Uterus (tissue), 4 donors: ENCODE measurements around the gene DOLK. TPM values are rescaled to one million over a fixed set of nuclear protein-coding genes. Genes with fewer than 3 reads are reported as not detected.

ENCODE experiments used
- DNase-seq, 2 donors: peaks; one replicate each; pipeline ENCODE4 v3.0.0-alpha.2; 2019 to 2020
- H3K27ac ChIP-seq, 2 donors: fragments of 200-600 bp; sonication (generic); 1 replicate in 1 of 2; 2 replicates in 1 of 2; pipeline ENCODE4 v1.5.1; 2016 to 2018
- H3K27me3 ChIP-seq, 2 donors: fragments of 200-600 bp; sonication (generic); one replicate each; pipeline ENCODE4 v1.5.1; 2018 to 2019; ENCODE audit warnings: control low read depth in 1 of 2
- H3K36me3 ChIP-seq, 2 donors: fragments of 200-600 bp; sonication (generic); one replicate each; pipeline ENCODE4 v1.5.1; 2019; ENCODE audit warnings: control low read depth in 1 of 2
- H3K4me1 ChIP-seq, 2 donors: fragments of 200-600 bp; sonication (generic); one replicate each; pipeline ENCODE4 v1.5.1; 2018 to 2019; ENCODE audit warnings: control low read depth in 1 of 2
- H3K4me3 ChIP-seq, 2 donors: fragments of 200-600 bp; sonication (generic); 1 replicate in 1 of 2; 2 replicates in 1 of 2; pipeline ENCODE4 v1.5.1; 2018 to 2019; ENCODE audit warnings: mild to moderate bottlenecking in 1 of 2
- H3K9me3 ChIP-seq, 2 donors: fragments of 200-600 bp; sonication (generic); one replicate each; pipeline ENCODE4 v1.5.1; 2019; ENCODE audit warnings: control low read depth in 1 of 2
- POLR2A ChIP-seq, 2 donors: fragments of 450-650 bp; IDR thresholded peaks; one replicate each; pipeline ENCODE4 v1.6.1; 2016; ENCODE audit warnings: antibody characterized with exemption in 2 of 2, mild to moderate bottlenecking in 1 of 2, moderate library complexity in 1 of 2
- intact Hi-C: fragments of 100-400 bp; cut with DNase I; formaldehyde crosslinking; loops from one replicate; pipeline ENCODE4 v1.15.1; 2023; ENCODE audit warnings: low total_unique reads
- total RNA-seq, 4 donors: library from RNA; depleted of rRNA in 3 of 4; stranded (reverse); fragments of >200 nt in 3 of 4; gene quantifications; one replicate each; pipeline versions ENCODE4 v1.1.0 to v1.2.4, GENCODE V29; 2014 to 2023
- TF ChIP-seq, protein P1 (sequence below), 4 experiments: fragments of 200-600 bp in 2 of 4; fragments of 450-650 bp in 2 of 4; sonication (generic) in 2 of 4; IDR thresholded peaks; one replicate each; pipeline ENCODE4 v1.5.1; 2016 to 2019; ENCODE audit warnings: antibody characterized with exemption in 4 of 4, mild to moderate bottlenecking in 2 of 4, moderate library complexity in 1 of 4
- donor health status: DM: yes; HTN: yes; CAD: no.

Gene DOLK
- total RNA-seq, 4 donors from 2014 or later: 10.0 to 22.3 (median 13.6) TPM

DNA sequence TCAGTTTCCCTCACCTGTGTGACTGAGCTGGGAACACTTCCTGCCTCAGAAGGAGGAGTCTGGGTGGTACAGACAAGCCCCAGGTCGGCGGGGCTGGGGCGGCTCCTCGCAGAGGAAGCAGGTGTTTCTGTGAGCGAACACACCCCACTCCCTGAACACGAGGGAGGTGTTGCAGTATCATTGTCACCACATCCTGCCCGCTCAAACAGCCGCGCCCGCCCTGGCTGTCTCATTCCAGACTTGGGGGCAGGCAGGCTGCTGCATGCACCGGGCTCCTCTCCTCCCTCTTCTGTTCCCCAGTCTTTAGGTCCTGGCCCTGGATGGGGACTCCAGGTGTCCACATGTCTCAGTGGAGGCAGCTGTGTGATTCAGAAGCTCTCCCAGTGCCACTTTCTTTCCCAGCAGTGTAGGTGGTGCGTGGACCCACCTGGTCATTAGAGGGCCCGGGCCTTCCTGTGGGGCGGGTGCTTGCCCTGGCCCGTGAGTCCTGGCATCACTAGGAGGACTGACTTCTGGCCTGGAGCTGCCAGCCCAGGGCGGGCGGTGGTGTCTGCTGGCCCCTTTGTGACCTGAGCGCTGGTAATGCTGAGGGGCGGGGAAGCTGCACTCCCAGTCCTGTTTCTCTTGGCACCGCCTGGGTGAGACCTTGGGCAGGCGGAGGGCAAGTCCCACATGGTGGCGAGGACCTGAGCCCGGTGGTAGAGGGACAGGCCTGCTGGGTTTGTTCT is 44.9 kb downstream of the DOLK start:
- Histone ChIP-seq H3K36me3 (no peaks in the 10 kb centered on the region), H3K4me1 (no peaks in the 10 kb centered on the region), H3K4me3 (no peak overlapping the region), H3K27me3 (no peaks in the 10 kb centered on the region), H3K27ac (peak overlapping the region; percentile 54 to 61), H3K9me3 (no peaks in the 10 kb centered on the region)
- intact Hi-C loops: no loop called here
- peak in 1 of 2 donors; percentile 50 for DNase-seq
- TF ChIP-seq, protein P1, sequence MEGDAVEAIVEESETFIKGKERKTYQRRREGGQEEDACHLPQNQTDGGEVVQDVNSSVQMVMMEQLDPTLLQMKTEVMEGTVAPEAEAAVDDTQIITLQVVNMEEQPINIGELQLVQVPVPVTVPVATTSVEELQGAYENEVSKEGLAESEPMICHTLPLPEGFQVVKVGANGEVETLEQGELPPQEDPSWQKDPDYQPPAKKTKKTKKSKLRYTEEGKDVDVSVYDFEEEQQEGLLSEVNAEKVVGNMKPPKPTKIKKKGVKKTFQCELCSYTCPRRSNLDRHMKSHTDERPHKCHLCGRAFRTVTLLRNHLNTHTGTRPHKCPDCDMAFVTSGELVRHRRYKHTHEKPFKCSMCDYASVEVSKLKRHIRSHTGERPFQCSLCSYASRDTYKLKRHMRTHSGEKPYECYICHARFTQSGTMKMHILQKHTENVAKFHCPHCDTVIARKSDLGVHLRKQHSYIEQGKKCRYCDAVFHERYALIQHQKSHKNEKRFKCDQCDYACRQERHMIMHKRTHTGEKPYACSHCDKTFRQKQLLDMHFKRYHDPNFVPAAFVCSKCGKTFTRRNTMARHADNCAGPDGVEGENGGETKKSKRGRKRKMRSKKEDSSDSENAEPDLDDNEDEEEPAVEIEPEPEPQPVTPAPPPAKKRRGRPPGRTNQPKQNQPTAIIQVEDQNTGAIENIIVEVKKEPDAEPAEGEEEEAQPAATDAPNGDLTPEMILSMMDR (IDR thresholded peaks at IDR 0.05): no peak
- TF ChIP-seq POLR2A (IDR thresholded peaks at IDR 0.05): no peak

DNA sequence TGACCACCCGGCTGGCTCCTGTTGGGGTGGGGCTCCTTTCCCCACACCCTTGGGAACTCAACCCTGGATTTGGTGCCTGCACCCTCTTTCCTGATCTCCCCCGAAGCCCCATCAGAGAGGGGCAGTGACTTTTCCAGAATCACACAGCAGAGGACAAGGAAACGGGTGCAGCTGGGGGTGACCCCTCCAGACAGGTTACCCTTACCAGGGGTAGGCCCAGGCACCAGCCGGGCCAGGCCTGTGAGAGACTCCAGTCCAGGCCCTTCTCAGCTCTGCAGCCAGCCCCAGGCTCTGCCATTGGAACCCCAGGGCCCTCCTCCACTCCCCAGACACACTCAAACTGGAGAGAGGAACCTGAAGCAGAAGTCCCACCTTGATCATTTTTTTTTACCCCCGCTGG is 45.6 kb downstream of the DOLK start:
- H3K36me3 ChIP-seq: no peaks in the 10 kb centered on the region
- peak overlapping the region; percentile 13 to 50 for H3K27ac ChIP-seq
- H3K9me3 ChIP-seq: no peaks in the 10 kb centered on the region
- H3K4me1 ChIP-seq: no peaks in the 10 kb centered on the region
- intact Hi-C loops: no loop called here
- TF ChIP-seq POLR2A (IDR thresholded peaks at IDR 0.05): no peak
- TF ChIP-seq, protein P1 (IDR thresholded peaks at IDR 0.05): no peak
- H3K4me3 ChIP-seq: no peak overlapping the region
- DNase-seq: no peak
- H3K27me3 ChIP-seq: no peaks in the 10 kb centered on the region

DNA sequence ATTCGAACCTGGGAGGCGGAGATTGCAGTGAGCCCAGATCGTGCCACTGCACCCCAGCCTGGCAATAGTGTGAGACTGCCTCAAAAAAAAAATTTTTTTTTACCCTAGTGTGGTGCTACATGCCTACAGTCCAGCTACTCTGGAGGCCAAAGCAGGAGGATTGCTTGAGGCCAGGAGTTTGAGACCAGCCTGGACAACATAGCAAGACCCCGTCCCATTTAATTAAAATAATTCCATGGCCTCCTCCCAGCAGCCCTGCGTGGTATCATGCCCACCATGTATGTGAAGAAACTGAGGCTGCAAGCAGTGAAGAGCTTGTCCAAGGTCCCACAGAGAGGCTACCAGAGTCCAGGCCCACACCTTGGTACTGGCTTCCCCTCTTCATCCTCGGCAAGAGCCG is 46.0 kb downstream of the DOLK start:
- Histone ChIP-seq H3K27me3 (no peaks in the 10 kb centered on the region), H3K27ac (no peak overlapping the region), H3K4me3 (no peak overlapping the region), H3K36me3 (no peaks in the 10 kb centered on the region), H3K9me3 (no peaks in the 10 kb centered on the region), H3K4me1 (no peaks in the 10 kb centered on the region)
- TF ChIP-seq, protein P1 (IDR thresholded peaks at IDR 0.05): no peak
- no peak for TF ChIP-seq POLR2A (IDR thresholded peaks at IDR 0.05)
- intact Hi-C loops: no loop called here
- DNase-seq: no peak

GRCh38 chr9:128899566-128900322 is 47.7 kb downstream of the DOLK start:
- intact Hi-C loops: no loop called here
- H3K4me1 ChIP-seq: no peaks in the 10 kb centered on the region

More at GRCh38 chr9:128899566-128900322, 47.7 kb downstream of the DOLK start:
- no peaks in the 10 kb centered on the region for H3K9me3 ChIP-seq
- no peak overlapping the region for H3K4me3 ChIP-seq
- no peak for DNase-seq
- peak overlapping the region in 1 of 2 donors; percentile 31 for H3K27ac ChIP-seq
- H3K27me3 ChIP-seq: no peaks in the 10 kb centered on the region
- H3K36me3 ChIP-seq: no peaks in the 10 kb centered on the region
- no peak for TF ChIP-seq POLR2A (IDR thresholded peaks at IDR 0.05)
- TF ChIP-seq, protein P1 (IDR thresholded peaks at IDR 0.05): no peak
